CD4-positive, CD25-positive, alpha-beta regulatory T cell (primary cell): Measurements from ENCODE around the gene DDX6. TPM values are rescaled to one million over a fixed set of nuclear protein-coding genes. Genes with fewer than 3 reads are reported as not detected.
A peak's percentile ranks its signal among the peaks of the same experiment; 100 is the strongest.
"Not testable (repeated sequence)": the region's sequence is repeated elsewhere in the genome, so short reads cannot be mapped to it uniquely, and the experiment has no call there.

Source experiments
- ATAC-seq, 2 donors: fragments of 150-1000 bp; cut with Tn5 transposase; one replicate each; pipeline ENCODE4 v1.10.0; 2021; ENCODE audit warnings: low read depth in 2 of 2, moderate number of reproducible peaks in 2 of 2, moderate library complexity in 1 of 2
- DNase-seq, 3 donors: peaks; one replicate each; pipeline versions ENCODE4 v3.0.0 to v3.0.0-alpha.2; 2012 to 2022; ENCODE audit warnings: mixed read lengths in 1 of 3
- H3K27ac ChIP-seq: one replicate; pipeline ENCODE4 v1.7.0; 2013; ENCODE audit warnings: mild to moderate bottlenecking, low read length; ENCODE audit not compliant: insufficient read depth, poor library complexity, severe bottlenecking
- H3K27me3 ChIP-seq: one replicate; pipeline ENCODE4 v1.7.0; 2013; ENCODE audit warnings: low read length; ENCODE audit not compliant: control insufficient read depth, insufficient read depth
- H3K36me3 ChIP-seq: one replicate; pipeline ENCODE4 v1.7.0; 2013; ENCODE audit warnings: mild to moderate bottlenecking, low read length, moderate library complexity; ENCODE audit not compliant: control insufficient read depth, insufficient read depth
- H3K4me1 ChIP-seq: 2 replicates; pipeline ENCODE4 v1.7.0; 2013; ENCODE audit warnings: mild to moderate bottlenecking, low read length; ENCODE audit not compliant: insufficient read depth, control insufficient read depth, poor library complexity, severe bottlenecking
- H3K4me3 ChIP-seq: one replicate; pipeline ENCODE4 v1.7.0; 2013; ENCODE audit warnings: low read depth, mild to moderate bottlenecking, low read length, moderate library complexity
- H3K9me3 ChIP-seq, 2 experiments: 1 replicate in 1 of 2; 2 replicates in 1 of 2; pipeline ENCODE4 v1.7.0; 2013; ENCODE audit warnings: low read length in 2 of 2, mild to moderate bottlenecking in 1 of 2, moderate library complexity in 1 of 2; ENCODE audit not compliant: control insufficient read depth in 2 of 2
- H3K27ac Mint-ChIP-seq, 3 donors: one replicate each; pipeline ENCODE4 v1.8.0; 2020 to 2022; ENCODE audit warnings: mild to moderate bottlenecking in 3 of 3, mixed read lengths in 3 of 3, moderate library complexity in 2 of 3
- H3K27me3 Mint-ChIP-seq: one replicate; pipeline ENCODE4 v1.8.0; 2022; ENCODE audit warnings: mild to moderate bottlenecking, mixed read lengths
- H3K36me3 Mint-ChIP-seq: one replicate; pipeline ENCODE4 v1.8.0; 2020; ENCODE audit warnings: mixed read lengths
- H3K4me1 Mint-ChIP-seq, 4 donors: one replicate each; pipeline ENCODE4 v1.8.0; 2020 to 2022; ENCODE audit warnings: mixed read lengths in 4 of 4, mild to moderate bottlenecking in 1 of 4
- H3K4me3 Mint-ChIP-seq, 4 donors: one replicate each; pipeline ENCODE4 v1.8.0; 2020 to 2022; ENCODE audit warnings: mild to moderate bottlenecking in 4 of 4, mixed read lengths in 4 of 4, moderate library complexity in 3 of 4
- H3K9me3 Mint-ChIP-seq, 7 donors: one replicate each; pipeline ENCODE4 v1.8.0; 2020 to 2022; ENCODE audit warnings: mixed read lengths in 7 of 7, mild to moderate bottlenecking in 3 of 7, moderate library complexity in 2 of 7
- polyA plus RNA-seq, 4 donors: library from polyadenylated mRNA; unstranded; fragments of 300-500 nt; fragmentation: Illumina TruSeq; gene quantifications; one replicate each; pipeline ENCODE4 v1.2.3, GENCODE V29; 2021
- total RNA-seq: library from RNA; stranded (reverse); gene quantifications from one replicate; pipeline ENCODE4 v1.2.3, GENCODE V29; 2022

The DDX6 gene
- total and polyA plus RNA-seq, 5 donors from 2014 or later: 79.0 to 293 (median 100.0) TPM

DNA sequence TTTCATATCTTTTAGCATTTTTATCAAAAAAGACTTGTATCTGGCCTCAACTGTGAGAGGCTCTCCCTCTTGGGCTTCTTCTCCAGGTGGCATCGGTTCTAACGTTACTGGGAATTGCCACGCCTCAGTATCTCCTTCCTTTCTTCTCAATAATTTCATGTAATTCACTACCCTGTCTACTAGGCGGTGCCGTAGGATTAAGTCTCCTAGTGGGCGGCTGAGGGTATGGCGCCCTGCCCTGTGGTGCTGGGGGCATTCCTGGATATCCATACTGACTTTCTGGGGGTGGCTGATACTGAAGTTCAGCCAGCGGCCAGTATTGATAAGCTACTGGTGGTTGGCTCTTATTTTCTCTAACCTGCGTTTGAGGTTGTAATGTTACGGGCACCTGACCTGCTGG lies 62.9 kb downstream of the DDX6 start:
- H3K36me3 ChIP-seq, H3K4me1 Mint-ChIP-seq, H3K36me3 Mint-ChIP-seq, ATAC-seq, H3K27ac Mint-ChIP-seq, H3K27me3 ChIP-seq, DNase-seq, H3K9me3 ChIP-seq, H3K4me3 ChIP-seq, H3K4me1 ChIP-seq, H3K9me3 Mint-ChIP-seq, H3K4me3 Mint-ChIP-seq, H3K27ac ChIP-seq: not testable (repeated sequence)
- H3K27me3 Mint-ChIP-seq: peaks cover 45% of the 10 kb centered on the region

DNA sequence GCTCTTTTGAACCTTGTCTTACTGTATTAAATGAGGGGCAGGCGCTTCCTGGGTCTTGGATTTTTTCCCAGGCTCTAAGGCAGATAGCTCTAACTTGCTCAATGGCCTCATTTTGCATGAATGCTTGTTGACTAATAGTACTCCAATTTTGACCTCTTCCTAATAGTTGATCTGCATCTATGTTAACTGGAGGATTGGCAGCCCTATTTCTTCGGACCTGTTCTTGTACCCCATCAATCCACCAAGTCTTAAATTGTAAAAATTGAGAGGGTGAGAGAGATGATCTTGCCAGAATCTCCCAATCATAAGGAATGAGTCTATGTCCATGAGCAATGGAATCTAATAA lies 63.3 kb downstream of the DDX6 start:
- DNase-seq, ATAC-seq, H3K9me3 Mint-ChIP-seq: not testable (repeated sequence)

DNA sequence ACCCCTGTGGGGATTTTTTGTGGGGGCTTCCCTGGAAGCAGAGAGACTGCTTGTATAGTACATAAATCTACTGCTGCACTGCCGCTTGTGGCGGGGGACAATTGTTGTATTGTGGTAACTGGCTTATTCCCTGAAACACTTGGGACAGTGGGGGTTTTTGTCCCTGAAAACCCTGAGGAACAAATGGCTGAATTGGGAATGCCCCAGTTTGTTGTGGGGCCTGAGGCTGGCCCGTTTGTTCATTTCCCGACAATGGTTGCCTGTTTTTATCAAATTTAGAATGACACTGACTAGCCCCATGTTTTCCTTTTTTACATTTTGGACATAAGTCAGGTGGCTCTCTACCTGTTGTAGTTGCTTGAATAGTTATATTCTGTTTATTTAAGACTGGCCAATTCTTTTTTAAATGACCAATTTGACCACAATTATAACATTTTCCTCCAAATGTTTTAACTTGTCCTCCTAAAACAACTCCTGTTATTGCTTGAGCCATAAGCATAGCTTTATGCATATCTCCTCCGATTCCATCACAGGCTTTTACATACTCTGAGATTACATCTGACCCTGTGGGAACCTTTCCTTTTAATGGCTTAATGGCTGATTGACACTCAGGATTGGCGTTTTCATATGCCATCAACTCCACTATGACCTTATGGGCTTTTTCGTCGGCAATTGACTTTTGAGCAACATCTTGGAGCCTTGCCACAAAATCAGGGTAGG lies 63.8 kb downstream of the DDX6 start:
- H3K27me3 ChIP-seq, H3K4me1 Mint-ChIP-seq, H3K4me3 Mint-ChIP-seq, H3K36me3 Mint-ChIP-seq, H3K4me1 ChIP-seq, DNase-seq, H3K4me3 ChIP-seq, H3K9me3 ChIP-seq, H3K36me3 ChIP-seq, H3K27ac ChIP-seq, ATAC-seq, H3K27ac Mint-ChIP-seq, H3K9me3 Mint-ChIP-seq: not testable (repeated sequence)
- peaks cover 54% of the 10 kb centered on the region for H3K27me3 Mint-ChIP-seq

More for the DNA sequence above, 63.3 kb downstream of the DDX6 start:
- H3K27ac ChIP-seq, H3K4me1 Mint-ChIP-seq, H3K27ac Mint-ChIP-seq, H3K9me3 ChIP-seq, H3K4me3 ChIP-seq, H3K4me3 Mint-ChIP-seq, H3K36me3 Mint-ChIP-seq, H3K4me1 ChIP-seq, H3K36me3 ChIP-seq, H3K27me3 ChIP-seq: not testable (repeated sequence)
- H3K27me3 Mint-ChIP-seq: peaks cover 49% of the 10 kb centered on the region

DNA sequence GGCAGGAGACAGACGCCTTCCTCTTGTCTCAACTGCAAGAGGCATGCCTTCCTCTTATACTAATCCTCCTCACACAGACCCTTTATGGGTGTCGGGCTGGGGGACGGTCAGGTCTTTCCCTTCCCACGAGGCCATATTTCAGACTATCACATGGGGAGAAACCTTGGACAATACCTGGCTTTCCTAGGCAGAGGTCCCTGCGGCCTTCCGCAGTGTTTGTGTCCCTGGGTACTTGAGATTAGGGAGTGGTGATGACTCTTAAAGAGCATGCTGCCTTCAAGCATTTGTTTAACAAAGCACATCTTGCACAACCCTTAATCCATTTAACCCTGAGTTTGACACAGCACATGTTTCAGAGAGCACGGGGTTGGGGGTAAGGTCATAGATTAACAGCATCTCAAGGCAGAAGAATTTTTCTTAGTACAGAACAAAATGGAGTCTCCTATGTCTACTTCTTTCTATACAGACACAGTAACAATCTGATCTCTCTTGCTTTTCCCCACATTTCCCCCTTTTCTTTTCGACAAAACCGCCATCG lies 69.4 kb downstream of the DDX6 start:
- H3K27me3 Mint-ChIP-seq: peaks cover 24% of the 10 kb centered on the region
- not testable (repeated sequence) for H3K4me3 ChIP-seq, H3K4me3 Mint-ChIP-seq, H3K4me1 Mint-ChIP-seq, H3K4me1 ChIP-seq, H3K36me3 Mint-ChIP-seq, H3K9me3 ChIP-seq, H3K9me3 Mint-ChIP-seq, H3K27ac Mint-ChIP-seq, DNase-seq, H3K27ac ChIP-seq, ATAC-seq, H3K27me3 ChIP-seq, H3K36me3 ChIP-seq

DNA sequence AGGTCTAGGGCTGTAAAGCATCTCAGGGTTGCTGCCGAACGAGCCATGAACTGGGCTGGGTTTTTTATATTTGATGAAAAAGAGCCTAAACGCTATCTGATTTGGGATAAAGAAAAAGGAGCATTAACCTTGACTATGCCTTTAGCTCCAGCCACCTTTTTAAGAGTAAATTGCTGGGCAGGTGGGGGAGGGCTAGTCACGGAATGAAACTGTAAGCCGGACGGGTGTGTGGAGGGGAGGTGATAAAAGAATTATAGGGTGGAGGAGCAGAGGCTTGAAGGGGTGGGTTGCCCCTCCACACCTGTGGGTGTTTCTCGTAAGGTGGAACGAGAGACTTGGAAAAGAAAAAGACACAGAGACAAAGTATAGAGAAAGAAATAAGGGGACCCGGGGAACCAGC lies 70.2 kb downstream of the DDX6 start:
- not testable (repeated sequence) for H3K4me3 Mint-ChIP-seq, H3K4me1 ChIP-seq, H3K36me3 ChIP-seq, H3K36me3 Mint-ChIP-seq, H3K27ac ChIP-seq, H3K9me3 ChIP-seq, ATAC-seq, H3K27me3 ChIP-seq, DNase-seq, H3K4me3 ChIP-seq, H3K27ac Mint-ChIP-seq, H3K4me1 Mint-ChIP-seq, H3K9me3 Mint-ChIP-seq
- H3K27me3 Mint-ChIP-seq: peaks cover 19% of the 10 kb centered on the region

DNA sequence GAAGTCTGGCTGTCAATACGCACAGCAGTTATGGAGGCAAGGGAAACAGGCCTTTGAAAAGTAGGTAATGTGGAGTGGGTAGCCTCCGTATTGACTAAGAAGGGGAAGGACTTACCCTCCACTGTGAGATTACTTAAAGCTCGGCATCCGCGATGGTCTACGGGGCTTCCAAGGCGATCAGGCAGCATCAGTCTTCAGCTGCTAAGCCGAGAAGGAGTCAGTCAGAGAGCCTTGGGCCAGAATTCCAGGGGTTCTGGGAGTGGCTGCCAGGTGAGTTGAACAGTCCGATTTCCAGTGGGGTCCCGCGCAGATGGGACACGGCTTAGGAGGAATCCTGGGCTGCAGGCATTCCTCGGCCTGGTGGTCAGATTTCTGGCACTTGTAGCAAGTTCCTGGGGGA lies 70.9 kb downstream of the DDX6 start:
- H3K36me3 Mint-ChIP-seq, H3K4me1 ChIP-seq, H3K4me1 Mint-ChIP-seq, H3K27ac ChIP-seq, H3K9me3 Mint-ChIP-seq, H3K27ac Mint-ChIP-seq, ATAC-seq, H3K4me3 ChIP-seq, H3K36me3 ChIP-seq, H3K27me3 ChIP-seq, H3K9me3 ChIP-seq, H3K4me3 Mint-ChIP-seq, DNase-seq: not testable (repeated sequence)
- H3K27me3 Mint-ChIP-seq: peaks cover 15% of the 10 kb centered on the region

DNA sequence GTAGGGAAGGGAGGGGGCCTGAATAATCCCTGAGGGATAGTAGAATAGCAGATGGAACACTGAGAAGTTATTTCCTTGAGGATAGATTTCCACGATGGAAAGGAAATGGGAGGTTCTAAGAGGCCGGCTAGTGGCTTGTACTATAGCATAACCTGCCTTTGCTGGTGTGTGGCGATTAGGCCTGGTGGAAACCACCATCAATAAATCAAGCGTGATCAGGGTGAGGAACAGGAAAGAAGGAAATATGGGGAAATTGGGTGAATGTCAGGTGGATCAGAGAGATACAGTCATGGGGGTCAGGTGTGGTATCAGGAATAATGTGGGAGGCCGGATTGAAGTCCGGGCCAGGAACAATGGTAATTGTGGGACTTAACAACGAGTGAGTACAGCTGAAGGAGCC lies 72.4 kb downstream of the DDX6 start:
- not testable (repeated sequence) for ATAC-seq, H3K9me3 ChIP-seq, DNase-seq, H3K36me3 ChIP-seq, H3K4me3 Mint-ChIP-seq, H3K36me3 Mint-ChIP-seq, H3K4me3 ChIP-seq, H3K27ac ChIP-seq, H3K9me3 Mint-ChIP-seq, H3K27me3 ChIP-seq, H3K4me1 ChIP-seq, H3K4me1 Mint-ChIP-seq
- Mint-ChIP-seq H3K27ac (peak overlapping the region in 1 of 3 donors; percentile 94), H3K27me3 (peaks cover 15% of the 10 kb centered on the region)

DNA sequence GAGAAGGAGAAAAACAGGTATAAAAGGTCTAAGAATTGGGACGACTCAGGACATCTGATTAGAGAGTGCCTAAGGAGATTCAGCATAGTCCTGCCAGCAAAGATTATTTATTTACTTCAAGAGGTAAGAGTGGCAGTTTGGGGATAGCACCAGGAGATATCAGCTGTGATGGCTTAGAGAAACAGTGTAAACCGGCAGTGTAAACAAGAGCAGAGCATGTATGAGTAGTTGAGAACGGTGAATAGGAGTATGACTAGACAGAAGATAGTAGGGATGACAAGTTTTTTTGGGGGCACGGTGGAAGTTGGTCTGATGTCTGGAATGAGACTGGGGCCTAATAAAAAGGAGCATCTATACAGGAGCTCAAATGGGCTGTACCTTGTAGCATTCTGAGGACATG lies 73.2 kb downstream of the DDX6 start:
- H3K4me3 ChIP-seq, H3K36me3 ChIP-seq, H3K27ac ChIP-seq, H3K36me3 Mint-ChIP-seq, ATAC-seq, H3K4me1 Mint-ChIP-seq, H3K4me3 Mint-ChIP-seq, H3K4me1 ChIP-seq, H3K27me3 Mint-ChIP-seq, DNase-seq, H3K9me3 ChIP-seq, H3K27me3 ChIP-seq, H3K9me3 Mint-ChIP-seq: not testable (repeated sequence)
- peak overlapping the region in 1 of 3 donors; percentile 22 for H3K27ac Mint-ChIP-seq
